ENCODE measurements around the gene CDH12.

- TF ChIP-seq POLR2A (IDR thresholded peaks at IDR 0.05; ENCODE audit: low read depth, low read length) (no peak), TAF1 (IDR thresholded peaks at IDR 0.05; ENCODE audit: low read depth, low read length) (no peak), POLR2AphosphoS5 (IDR thresholded peaks at IDR 0.05; ENCODE audit: low read depth, low read length) (no peak), PAX5 (IDR thresholded peaks at IDR 0.05; ENCODE audit: insufficient read depth, low read length, severe bottlenecking) (no peak)
These were observed 240.2 kb downstream of the CDH12 start for GRCh38 chr5:22612928-22613327.

Data from GM12891 (cell line).